NK-92 treated with Interleukin-12 subunit alpha and Interleukin-12 subunit beta, amount 100 ng/mL, for 24 hours (cell line): ENCODE data around the gene CTNNA3.

ENCODE experiments used
- DNase-seq: peaks from one replicate; lab custom pipeline; 2025; lab: John Stamatoyannopoulos, UW

The CTNNA3 gene

DNA sequence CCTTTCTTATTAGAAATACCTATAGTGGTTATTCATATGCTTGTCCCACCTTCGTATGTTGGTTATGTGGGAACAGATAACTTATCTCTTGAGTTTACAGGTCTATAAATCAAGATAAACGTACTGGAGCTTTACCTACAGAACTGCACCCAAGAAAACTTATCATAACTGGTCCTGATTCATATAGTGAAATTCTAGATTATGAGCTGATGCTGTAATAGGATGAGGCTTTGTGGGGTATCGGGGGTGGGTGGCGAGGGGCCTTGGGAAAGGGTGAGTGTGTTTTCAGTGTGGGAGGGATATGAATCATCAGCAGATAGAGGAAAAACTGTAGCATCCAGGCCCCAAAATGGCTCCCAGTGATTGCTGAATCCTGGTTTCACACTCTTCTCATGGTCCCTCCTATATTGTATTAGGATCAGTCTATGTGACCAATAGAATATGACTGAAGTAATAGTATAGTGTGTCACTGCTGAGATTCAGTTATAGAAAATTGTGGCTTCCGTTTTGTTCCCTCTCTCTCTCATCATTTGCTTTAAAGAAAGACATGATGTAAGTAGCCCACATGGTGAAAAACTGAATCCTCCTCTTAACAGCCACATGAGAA, 1476.9 kb downstream of the CTNNA3 start:
- DNase-seq: no peak

DNA sequence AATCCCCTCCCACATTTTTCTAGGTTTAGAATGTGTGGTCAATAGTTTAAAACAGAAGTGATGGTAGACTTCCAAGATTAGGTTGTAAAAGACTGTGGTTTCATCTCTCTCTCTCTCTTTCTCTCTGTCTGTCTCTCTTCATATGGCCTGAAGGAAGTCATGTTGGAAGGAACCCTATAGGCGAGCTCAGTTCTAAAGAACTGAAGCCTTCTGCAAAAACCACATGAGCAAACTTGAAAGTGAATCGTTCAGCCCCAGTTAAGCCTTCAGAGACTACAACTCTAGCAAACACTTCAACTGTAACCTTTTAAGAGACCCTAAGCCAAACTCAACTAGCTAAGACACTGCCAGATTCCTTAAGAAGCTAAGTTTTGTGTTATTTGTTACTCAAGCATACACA, 1477.7 kb downstream of the CTNNA3 start:
- DNase-seq: no peak

DNA sequence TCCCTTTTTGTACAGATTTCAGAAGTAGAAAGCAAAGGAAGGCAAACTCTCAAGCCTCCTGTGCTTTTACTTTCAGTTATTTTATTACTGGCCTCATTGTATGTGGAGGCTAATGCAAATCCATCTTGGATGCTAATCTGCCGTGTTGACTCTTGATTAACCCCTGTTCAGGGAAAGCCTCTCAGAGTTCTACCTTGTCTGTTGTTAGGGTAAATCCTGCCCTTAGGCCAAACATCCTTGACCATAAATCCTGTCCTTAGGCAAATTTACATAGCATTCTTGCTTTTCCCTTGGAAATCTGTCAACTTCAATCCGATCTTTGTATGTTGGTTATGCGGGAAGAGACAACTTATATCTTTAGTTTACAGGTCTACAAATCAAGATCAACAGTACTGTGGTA, 1480.1 kb downstream of the CTNNA3 start:
- DNase-seq: no peak

DNA sequence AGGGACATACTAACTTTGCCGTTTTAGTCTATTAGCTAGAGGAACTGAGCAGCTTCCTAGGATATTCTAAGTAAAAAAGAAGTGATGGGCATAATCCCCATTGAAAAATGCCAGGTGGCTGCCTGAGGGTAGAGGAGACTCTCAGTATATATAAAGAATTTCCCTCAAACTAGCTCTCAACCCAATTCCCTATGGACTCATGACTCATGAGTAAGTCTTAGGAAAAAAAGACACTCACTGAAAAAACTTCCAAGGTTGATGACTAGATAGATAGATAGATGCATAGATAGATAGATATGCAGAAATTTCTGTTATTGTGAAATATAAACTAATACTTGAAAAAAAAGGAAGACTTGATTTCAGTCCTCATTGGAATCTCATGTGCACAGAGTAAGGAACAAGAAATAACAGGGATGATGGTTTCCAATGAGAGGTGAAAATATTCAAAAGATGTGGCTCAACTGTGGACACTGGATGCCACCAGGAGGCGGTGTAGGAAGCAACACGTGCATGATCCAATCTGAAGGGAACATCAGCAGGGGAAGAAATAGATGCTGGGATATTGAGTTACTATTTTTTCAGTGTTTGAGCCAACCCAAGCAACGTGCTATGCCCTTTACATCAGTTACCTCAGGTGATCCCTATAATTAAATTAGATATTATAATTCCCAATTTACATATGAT, 1481.1 kb downstream of the CTNNA3 start:
- no peak for DNase-seq

DNA sequence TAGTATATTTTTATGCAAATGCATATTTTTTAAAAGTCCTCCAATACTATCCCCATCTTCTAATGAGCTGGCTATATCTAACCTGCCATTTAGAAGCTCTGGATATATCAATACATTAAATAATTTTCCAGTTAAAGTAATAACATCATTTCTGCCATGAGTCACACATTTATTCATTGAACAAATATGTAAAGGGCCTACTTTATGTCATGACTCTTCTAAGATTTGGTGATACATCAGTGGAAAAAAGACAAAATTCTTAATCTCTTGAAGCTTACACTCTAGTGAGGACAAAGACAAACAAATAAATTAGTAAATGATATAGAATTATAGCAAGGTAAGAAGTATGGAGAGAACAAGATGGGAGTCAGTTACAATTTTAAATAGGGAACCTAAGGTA, 1487.0 kb downstream of the CTNNA3 start:
- DNase-seq: no peak

DNA sequence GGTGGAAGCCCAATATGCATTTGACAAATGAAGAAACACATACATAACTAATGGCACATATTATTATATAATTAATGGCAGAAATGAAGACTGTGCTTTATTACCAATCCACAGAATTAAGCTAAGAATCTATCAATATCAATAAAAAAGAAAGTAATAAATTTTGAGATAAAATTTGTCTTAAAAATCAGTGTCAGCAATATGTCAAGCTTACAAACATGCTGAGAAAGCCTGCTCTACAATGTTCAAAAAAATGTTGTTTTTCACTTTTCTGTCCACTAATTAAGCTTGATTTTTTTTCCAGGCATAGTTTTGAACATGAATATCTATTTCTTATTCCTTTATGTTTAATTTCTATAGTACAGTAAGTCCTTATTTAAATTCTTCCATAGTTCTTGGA, 1491.2 kb downstream of the CTNNA3 start:
- no peak for DNase-seq

DNA sequence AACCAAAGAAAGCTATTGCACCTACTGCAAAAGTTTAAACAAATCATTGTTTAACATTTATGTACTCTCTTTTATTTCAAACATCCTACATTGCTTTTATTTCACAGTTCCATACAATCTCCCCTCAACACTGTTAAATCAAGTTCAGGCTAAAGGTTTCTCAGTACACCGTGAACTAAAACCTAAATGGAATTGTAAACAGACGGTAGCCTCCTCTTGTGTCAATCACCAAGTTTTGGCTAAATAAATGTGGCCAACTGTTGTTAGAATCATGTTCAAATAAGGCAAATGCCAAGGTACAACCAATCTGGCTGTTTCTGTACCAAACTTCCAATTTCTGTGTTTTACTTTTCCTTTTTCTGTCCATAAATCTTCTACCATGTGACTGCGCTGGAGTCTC, 1493.9 kb downstream of the CTNNA3 start:
- no peak for DNase-seq

DNA sequence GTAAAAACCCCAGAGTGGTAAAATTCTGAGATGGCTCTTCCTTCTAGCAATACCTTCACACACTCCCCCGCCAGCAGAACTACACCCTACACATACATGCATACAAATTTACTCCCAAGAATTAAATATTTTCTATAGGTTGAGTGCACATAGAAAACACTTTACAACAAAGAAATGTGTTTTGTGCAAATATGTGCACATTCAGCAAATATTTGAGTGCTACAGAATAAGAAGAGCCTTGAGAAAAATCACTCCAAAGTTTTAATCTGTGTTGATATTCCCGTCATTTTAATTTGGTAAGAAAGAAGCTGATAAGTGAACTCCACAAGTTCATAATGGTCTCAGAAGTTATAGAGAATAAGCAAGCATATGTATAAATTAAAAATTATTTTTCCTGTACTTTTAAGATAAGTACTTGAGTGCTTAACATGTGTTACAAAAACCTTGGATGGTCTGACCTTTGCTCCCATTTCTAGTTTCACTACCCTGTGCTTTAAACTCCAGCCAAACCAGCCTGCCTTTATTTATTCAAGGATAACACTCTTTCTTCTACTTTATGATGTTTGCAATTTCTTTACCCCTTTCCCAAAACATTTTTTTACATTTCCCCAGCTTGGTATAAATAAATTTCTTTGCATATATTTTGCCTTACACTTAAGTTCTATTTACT, 1503.7 kb downstream of the CTNNA3 start:
- no peak for DNase-seq

DNA sequence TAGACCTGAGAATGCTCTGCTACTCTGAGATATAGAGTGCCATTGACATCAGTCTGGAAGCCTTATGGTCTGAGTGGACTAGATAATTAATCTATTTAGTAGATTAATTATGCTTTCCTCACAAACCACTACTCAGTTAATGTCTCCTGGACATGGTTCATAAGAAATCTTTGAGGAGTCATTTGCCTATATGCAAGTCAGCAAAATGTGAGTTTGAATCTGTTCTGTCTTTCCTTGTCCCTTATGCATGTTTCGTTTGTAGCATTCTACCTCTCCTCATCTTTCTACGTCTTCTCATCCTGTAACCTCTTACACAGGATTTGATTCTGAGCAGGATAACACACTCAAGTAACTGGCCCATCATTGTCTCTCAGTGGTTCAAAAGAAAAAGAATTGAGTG, 1505.6 kb downstream of the CTNNA3 start:
- DNase-seq: no peak

DNA sequence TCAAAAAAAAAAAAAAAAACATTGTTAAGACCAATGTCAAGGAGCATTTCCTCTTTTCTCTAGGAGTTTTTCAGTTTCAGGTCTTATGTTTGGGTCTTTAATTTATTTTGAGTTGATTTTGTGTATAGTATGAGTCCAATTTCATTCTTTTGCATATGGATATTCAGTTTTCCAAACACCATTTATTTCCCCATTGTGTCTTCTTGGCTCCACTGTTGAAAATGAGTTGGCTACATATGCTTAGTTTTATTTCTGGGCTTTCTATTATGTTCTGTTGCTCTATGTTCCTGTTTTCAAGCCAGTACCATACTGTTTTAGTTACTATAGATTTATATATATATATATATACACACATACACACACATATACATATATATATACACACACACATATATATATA, 1506.7 kb downstream of the CTNNA3 start:
- no peak for DNase-seq

DNA sequence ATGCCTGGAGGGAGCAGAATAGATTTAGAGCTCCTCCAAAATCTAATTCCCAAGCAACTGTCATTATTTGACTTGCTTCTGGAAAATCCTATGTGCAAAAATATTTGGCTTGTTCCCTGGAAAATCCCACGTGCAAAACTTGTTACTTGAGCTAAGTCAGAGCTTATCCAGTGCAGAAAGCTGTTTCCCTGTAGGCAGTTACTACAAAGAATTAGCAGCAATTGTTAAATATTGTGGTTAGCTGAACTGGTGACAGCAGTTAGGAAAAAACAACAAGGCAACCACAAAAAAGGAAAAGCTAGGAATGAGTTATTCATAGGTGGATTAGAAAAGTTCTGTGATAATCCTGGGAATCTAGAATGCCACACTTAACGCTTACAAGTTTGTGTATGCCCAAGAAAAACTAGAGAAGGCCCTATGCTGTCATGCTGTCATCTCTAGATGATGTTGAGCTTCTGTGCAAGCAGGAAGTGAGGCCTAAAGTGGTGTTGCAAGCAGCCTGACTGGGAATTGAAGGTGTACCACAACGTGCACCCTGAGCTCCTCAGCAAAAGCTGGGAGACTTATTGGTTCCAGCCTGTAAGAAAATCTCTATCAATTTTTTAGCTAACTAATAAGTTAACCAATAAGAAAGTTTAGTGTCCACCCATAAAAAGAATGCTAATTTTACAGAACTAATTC, 1508.8 kb downstream of the CTNNA3 start:
- no peak for DNase-seq

DNA sequence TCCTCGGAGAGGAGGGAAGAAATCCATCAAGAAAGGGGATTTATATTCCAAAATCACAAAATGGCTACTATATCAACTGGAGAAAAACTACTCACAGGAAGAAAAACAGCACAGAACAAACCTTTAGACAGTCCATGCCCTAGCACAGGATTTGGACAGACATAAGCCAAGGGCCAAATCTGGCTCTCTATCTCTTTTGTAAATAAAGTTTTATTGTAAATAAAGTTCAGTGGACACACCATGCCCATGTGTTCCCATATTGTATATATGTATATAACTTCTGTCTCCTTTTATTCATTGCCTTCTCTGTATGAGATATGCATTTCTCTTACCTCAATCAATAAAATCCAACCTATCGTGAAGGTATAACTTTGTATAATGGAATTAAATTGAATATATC, 1513.0 kb downstream of the CTNNA3 start:
- DNase-seq: no peak

DNA sequence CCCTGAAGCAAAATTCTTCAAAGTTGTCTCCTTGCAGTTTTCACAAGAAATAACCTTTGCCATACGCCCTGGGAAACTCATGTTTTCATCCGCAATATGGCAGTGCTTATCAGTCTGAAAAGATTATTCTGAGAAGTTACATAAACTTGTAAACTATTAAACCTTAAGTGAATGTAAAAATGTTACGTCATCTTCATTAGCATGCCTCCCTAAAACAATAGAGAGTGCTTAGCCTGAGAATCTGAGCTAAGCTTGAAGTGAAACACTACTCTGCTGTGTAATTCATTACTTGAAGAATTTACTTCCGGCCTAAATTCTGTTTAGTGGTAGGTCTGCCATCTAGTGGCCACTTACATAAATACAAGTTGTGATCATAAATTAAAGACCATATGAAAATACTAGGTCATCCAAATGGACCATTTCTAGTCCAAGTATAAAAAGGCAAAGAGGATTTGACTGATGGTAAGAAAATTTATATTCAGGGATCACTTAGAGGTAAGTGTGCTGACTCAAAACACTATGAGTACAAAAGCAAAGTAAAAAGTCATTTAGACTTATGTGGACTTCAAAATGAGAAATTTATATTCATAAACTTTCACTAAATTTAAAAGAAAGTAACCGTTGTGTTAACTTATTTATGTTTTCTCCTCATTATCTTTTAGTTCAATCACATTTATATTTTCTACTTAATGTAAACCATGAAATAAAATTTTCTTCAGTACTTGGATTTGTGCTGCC, 1515.2 kb downstream of the CTNNA3 start:
- no peak for DNase-seq

DNA sequence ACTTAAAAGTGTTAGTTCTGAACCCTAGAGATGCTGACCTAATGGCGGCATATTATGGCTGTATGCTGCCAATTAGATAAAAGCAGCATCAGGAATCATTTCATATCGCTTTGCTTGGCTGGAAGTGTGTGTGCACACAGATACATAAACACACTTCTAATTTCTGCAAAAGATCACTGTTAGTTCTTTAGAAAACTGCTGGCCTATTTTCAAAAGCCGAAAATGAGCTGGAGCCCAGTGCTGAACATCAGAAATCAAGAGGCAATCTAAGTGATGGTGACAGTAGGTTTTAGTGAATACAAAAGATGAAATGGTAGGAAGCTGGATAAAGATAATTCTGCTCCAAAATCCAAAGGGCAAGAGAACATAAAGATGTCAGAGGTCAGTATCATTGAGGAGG, 1516.0 kb downstream of the CTNNA3 start:
- DNase-seq: no peak

DNA sequence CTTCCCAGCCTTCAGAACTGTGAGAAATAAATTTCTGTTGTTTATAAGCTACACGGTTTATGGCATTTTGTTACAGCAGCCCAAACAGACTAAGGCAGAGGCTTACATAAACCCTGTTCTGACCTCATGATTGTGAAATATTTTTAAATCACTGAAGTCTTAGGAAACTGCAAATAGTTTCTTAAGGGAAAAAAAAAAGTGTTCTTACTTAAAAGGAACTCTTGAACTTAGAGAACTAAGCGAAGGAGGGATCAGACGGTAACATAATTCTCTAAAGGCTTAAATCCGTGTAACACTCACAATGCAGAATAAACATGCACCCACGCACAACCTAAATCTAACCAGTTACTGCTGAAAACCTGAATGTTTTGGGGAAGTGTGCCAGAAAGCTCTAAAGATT, 1519.2 kb downstream of the CTNNA3 start:
- DNase-seq: no peak

DNA sequence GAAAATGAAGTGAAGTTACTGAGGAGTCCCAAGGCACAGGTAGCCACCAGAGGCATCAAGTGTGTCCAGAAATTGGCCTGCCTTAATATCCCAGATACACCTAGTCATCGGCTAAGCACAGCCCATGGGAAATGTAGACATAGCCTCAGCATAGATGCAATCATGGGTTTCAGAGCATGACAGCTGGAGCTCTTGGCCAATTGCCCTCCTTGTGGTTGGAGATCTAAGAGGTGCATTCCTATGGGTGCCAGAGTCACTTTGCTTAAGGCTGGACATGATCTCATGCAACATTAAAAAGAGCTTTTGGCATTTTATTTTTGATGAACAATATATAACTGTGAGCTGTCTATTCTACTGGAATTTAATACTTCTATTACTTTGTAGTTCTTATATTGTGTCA, 1528.2 kb downstream of the CTNNA3 start:
- DNase-seq: no peak

DNA sequence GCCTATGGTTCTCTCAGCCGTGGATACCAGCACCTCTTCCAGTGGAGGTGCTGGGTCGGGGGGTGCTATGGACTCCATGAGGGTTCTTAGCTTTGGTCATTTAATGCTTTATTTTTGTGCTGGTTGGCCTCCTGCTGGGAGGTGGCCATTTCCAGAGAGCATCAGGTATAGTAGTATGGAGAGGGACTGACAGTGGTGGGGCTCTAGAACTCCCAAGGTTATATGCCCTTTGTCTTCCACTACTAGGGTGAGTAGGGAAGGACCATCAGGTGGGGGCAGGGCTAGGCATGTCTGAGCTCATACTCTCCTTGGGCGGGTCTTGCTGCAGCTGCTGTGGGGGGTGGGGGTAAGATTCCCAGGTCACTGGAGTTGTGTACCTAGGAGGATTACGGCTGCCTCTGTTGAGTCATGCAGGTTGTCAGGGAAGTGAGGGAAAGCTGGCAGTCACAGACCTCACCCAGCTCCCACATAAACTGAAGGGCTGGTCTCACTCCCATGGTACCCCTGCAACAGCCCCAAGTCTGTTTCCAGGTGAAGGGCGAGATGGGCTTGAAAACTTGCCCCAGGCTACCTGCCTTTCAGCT, 1533.3 kb downstream of the CTNNA3 start:
- no peak for DNase-seq

DNA sequence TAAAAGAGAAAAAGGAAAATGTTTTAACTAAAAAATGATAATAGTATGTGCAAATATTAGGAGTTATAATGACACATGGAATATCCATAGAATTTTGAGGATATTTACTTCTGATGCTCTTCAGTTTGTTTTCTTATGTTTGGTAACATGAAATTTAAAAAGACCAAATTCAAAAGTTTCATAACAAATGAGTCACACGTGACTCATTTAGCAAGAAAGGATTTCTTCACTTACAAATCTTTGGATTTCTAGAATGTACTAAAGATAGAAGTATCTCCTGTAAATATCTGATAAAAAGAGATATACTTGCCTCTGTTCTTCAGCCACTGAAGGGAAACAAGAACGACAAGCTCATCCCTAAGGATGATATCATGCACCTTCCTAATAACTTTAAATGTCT, 1544.6 kb downstream of the CTNNA3 start:
- DNase-seq: no peak

DNA sequence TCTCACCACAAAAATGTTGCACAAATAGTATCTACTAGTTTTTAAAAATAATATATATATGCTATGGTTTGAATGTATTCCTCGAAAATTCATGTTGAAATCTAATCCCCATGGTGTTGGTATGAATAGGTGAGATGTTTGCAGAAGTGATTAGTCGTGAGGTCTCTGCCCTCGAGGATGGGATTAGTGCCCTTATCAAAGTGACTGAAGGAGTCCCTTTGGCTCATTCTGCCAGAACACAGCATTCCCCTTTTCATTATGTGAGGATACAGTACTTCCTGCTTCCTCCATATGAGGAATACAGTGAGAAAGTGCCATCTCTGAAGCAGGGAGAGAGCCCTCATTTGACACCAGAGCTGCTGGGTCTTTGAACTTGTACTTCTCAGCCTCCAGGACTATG, 1547.7 kb downstream of the CTNNA3 start:
- DNase-seq: no peak

DNA sequence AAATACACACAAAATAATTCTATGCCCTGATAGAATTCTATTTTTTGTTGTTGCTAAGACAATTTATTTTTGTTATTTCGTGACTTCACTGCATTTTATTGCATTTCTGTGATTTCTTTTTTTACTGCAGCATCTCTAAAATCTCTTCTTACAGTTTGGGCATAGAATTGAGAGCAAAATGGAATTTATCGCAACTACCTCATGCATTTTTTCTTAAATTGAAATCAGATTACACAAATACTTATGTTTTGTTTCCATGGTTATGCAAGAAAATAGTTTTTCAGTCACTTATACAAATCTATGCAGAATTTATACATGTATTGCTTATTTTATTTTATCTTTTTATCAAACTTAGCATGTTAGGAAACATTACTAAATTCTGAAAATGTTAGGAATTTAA, 1552.0 kb downstream of the CTNNA3 start:
- DNase-seq: no peak

DNA sequence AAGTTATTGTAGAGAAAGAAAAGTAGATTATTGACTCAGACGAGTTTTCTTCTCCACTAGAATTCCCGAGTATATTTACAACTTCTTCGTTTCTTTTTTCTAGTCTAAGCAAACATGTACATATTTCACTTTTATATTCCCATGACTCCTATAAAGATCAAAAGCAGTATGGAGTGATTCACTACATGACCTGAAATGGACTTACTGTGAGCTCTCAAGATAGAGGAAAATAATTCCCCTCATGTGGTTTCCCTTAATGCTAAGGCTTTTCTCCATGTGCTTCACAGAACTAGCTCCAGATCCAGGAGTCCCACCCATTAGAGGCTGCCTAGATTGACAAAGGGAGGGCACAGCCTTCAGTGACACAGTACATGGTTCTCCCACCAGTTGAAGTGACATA, 1593.2 kb downstream of the CTNNA3 start:
- no peak for DNase-seq
